HG02759 (cell line): Measurements from ENCODE around the gene BORCS8.
"Not testable (repeated sequence)": the region's sequence is repeated elsewhere in the genome, so short reads cannot be mapped to it uniquely, and the experiment has no call there.

Experiments used
- ATAC-seq: cut with Tn5 transposase; IDR thresholded peaks from one replicate; pipeline ENCODE4 v1.9.1; 2021; ENCODE audit warnings: mild to moderate bottlenecking, moderate library complexity; ENCODE audit not compliant: unreplicated experiment

The BORCS8 gene

DNA sequence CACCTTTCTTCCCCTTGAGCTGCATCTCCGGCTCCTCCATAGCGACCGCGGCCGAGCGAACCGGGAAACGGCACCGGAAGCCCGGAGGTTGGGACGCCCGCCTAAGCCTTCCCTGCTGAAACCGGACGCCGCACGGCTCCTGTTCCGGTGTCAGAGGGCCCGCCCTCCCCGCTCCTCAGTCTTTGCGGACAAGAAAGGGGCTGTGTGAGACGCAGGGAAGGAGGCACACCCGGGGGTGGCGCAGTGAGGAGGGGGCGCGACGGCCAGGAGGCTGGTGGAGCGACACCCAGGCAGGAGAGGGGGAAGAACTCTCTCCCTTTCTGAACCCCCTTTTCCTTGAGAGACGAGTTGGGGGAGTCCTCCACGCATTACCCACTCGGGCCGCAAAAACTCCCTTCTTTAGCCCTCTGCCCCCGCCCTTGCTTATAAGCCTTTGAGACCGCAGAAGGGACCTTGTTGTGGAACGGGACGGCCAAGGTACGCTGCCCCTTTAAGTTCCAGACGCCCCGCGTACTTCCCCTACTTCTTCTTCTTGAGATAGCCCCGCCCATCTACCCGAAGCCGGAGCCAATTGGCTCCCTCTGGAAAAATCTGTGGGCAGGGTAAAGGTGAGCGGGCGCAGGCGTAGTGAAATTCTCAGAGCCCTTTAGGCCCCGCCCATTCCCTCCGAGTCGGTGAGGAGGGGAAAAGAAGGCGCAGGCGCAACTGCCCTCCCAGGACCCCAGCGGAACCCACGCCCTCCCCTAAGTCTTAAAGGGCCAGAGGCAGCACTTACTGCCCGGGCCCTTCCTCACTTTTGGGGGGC, at the start of gene BORCS8, which contains the start of gene RFXANK:
BORCS8 (minus strand) TSS at position 75 of the 805 bp plus-strand sequence; CDS start at position 40, 35 bp downstream.
RFXANK (plus strand) TSS at position 181 of the 805 bp plus-strand sequence. CDS start 1,689 bp downstream, outside the sequence.
- peak; percentile 87 for ATAC-seq

DNA sequence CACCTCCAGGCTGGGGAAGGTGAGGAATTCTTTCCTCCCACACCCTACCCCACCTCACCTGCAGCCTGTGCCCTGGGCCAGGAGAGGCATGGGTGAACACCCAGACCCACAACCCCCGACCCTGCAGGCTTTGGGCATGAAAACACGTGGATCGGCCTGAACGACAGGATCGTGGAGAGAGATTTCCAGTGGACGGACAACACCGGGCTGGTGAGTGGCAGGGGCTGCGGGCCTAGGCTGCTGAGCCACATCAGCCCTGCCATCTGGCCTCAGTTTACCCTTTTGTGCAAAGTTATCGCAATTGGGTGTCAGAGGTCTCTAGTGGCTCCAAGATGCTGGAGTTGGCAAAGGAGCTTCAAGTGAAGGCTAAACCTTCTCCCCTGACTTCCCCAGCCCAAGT, 48.5 kb upstream of the BORCS8 start:
- ATAC-seq: no peak

- ATAC-seq: no peak
Observed at GRCh38 chr19:19239675-19240074, 47.7 kb upstream of the BORCS8 start.

DNA sequence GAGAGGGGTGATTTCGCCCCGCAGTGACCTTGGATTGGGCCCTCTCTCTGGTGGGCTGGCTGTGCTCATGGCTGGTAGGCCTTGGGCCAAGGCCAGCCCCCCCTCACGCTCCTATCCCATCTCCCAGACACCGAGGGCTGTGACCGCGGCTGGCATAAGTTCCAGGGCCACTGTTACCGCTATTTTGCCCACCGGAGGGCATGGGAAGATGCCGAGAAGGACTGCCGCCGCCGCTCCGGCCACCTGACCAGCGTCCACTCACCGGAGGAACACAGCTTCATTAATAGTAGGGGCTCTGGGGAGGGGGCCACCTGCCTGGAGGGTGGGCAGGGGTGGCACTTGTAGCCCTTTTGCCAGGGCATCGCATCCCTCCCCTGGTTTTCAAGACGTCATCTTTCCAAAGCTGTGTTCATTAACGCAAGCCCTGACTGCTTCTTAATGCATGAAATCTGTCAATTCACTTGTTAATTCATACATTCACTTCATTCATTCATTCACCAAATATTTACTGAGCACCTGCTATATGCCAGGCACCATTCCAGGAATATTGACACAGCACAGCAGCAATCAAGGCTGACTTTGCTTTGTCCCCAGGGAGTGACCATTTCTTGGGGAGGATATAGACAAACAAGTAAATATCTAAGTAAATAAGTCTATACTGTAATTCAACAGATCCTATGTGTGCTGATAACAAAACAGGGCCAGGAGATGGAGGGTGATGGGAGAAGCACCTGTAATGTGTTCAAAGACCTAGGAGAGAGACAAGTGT, 46.4 kb upstream of the BORCS8 start:
- ATAC-seq: no peak

GRCh38 chr19:19236173-19236572, 44.2 kb upstream of the BORCS8 start:
- ATAC-seq: no peak

DNA sequence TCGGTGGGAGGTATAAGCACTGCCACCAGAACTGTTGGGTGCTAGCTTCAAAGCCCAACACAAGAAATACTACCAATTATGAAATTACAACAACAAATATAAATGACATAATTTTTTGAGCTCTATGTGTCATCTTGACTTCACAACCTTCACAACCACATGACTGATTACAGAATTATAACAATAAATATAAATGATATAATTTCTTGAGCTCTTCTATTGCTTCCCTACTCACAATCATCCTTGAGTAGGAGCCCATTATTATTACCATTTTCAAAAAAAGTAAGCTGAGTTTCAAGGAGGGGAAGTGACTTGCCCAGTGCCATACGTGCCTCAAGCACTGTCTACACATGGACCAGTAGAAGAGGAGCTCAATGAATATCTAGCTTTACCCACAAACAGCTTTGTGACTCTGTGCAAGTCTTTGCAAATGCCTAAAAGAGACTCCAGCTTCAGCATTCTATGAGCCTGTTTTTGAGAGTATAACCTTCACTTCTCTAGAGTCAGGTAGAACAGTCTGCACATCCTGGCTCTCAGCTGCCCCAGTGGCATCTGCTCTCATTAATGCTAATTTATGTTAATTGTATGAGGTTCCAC, 42.4 kb upstream of the BORCS8 start:
- no peak for ATAC-seq

DNA sequence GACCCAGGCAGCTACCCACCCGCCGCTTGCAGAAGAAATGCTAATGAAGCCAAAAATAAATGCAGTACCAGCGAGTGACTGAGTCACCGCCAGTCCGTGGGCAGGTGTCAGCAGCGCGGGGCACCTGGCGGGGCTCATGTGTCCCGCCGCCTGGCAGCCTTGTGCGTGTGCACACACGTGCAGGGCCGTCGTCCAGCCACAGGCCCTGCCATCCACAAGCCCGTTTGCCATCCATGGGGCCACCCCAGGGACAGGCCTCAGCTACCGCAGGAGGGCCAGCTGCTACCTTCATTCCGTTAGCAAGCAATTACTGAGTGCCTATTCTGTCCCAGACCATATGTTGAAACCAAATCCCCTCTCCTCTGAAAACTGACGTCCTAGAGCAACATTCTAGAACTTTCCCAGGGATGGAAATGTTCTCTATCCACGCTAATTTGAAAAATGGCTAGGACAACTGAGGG, 40.3 kb upstream of the BORCS8 start:
- no peak for ATAC-seq

DNA sequence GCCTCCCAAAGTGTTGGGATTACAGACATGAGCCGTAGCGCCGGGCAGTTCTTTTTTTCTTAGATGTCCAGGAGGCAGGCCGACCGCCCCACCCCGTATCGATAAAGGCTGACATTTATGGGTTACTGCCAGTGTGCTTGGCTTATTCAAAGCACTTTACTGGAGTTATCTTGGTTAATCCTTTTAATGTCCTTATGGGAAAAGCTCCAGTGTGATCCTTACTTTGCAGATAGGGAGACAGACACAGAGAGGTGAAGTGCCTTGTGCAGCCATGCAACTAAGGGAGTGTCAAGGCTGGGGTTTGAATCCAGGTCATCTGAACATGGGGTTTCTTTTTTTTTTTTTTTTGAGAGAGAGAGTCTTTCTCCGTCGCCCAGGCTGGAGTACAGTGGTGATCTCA, 39.0 kb upstream of the BORCS8 start:
- ATAC-seq: no peak

- ATAC-seq: no peak
Observed at GRCh38 chr19:19229701-19230100, 37.7 kb upstream of the BORCS8 start.

DNA sequence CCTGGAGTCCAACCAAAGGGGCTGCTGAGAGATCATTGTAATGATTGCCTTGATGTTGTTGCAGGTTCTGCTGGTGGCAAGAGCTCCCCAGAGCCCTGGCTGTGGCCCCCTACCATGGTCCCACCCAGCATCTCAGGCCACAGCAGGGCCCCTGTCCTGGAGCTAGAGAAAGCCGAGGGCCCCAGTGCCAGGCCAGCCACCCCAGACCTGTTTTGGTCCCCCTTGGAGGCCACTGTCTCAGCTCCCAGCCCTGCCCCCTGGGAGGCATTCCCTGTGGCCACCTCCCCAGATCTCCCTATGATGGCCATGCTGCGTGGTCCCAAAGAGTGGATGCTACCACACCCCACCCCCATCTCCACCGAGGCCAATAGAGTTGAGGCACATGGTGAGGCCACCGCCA, 35.3 kb upstream of the BORCS8 start:
- no peak for ATAC-seq

- no peak for ATAC-seq
Observed at GRCh38 chr19:19226663-19227062, 34.7 kb upstream of the BORCS8 start.

- no peak for ATAC-seq
Observed at GRCh38 chr19:19226204-19226603, 34.3 kb upstream of the BORCS8 start.

GRCh38 chr19:19224852-19225494, 33.0 kb upstream of the BORCS8 start:
- peak; percentile 73 for ATAC-seq

DNA sequence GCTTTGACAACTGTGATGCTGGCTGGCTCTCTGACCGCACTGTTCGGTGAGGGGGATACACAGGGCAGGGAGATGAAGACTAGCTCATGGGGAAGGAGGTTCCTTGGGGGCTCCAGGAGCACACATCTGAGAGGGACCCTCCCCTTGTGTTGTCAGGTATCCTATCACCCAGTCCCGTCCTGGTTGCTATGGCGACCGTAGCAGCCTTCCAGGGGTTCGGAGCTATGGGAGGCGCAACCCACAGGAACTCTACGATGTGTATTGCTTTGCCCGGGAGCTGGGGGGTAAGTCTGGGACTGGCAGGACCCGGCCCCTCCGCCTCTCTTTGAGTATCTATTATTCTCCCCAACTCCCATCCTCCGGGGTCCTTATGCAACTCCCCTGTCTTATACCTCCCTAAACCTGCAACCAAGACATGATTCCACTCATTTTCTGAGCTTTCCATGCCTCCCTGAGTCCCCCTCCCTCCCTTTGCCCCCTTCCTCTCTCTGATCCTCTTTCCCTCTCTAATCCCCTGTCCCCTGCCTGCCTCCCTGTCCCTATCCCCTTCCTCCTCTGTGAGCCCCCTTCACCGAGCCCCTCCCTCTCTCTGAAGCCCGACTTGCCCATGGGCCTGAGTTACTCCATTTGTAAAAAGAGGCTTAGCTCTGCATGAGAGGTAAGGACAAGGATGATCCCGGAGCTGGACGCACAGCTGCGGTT, 32.3 kb upstream of the BORCS8 start:
- ATAC-seq: no peak

DNA sequence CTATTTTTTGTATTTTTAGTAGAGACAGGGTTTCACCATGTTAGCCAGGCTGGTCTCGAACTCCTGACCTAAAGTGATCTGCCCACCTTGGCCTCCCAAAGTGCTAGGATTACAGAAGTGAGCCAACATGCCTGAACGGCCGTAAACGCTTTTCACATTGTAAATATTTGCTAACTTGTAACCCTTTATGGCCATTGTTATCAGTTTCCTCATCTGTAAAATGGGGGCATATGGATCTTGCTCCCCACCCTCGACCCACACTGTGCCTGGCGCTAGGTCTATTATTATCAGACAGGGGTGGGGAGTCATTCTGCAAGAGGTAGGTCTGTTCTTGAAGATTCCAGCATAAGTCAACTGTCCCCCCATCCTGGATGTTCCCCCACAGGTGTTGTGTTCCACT, 31.7 kb upstream of the BORCS8 start:
- no peak for ATAC-seq

DNA sequence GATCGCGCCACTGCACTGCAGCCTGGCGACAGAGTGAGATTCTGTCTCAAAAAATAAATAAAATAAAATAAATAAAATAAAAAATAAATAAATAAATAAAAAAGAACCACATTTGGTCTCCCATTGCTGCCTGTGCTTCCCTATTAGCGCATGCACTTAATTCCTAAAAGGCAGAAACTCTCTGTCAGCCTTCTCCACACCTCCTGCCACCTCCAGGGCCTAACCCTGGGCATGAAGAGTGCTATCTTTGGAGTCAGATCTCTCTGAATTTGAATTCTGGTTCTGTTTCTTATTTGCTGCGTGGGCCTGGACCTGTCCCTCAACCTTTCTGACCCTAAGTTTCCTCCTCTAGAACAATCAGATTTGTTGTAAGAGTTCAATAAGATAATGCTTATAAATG, 31.1 kb upstream of the BORCS8 start:
- no peak for ATAC-seq

GRCh38 chr19:19221000-19221399, 29.0 kb upstream of the BORCS8 start:
- not testable (repeated sequence) for ATAC-seq

DNA sequence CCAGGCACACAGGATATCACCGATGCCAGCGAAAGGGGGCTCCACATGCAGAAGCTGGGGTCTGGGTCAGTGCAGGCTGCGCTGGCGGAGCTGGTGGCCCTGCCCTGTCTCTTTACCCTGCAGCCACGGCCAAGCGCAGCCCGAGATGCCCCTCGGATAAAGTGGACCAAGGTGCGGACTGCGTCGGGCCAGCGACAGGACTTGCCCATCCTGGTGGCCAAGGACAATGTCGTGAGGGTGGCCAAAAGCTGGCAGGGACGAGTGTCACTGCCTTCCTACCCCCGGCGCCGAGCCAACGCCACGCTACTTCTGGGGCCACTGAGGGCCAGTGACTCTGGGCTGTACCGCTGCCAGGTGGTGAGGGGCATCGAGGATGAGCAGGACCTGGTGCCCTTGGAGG, 27.0 kb upstream of the BORCS8 start:
- no peak for ATAC-seq

GRCh38 chr19:19217099-19217498, 25.1 kb upstream of the BORCS8 start:
- no peak for ATAC-seq

DNA sequence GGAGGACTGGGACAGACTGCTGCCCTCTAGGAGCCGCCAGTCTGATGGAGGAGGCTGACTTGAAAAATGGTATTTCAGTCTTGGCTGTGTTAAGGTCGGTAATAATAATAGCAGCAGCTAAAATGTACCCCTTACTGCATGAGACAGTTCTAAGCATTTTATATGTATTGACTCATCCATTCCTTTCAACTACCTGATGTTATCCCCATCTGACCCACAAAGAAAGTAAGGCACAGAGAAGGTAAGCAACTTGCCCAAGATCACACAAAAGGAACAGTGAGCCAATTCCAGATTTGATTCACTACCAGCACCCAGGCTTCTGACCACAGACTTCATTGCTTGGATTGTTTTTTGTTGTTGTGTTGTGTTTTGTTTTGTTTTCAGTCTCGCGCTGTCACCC, 23.8 kb upstream of the BORCS8 start:
- no peak for ATAC-seq
